Measurements from ENCODE around the gene METTL15. TPM values are rescaled to one million over a fixed set of nuclear protein-coding genes. Genes with fewer than 3 reads are reported as not detected.
"Not testable (repeated sequence)": the region's sequence is repeated elsewhere in the genome, so short reads cannot be mapped to it uniquely, and the experiment has no call there.

The METTL15 gene, protein sequence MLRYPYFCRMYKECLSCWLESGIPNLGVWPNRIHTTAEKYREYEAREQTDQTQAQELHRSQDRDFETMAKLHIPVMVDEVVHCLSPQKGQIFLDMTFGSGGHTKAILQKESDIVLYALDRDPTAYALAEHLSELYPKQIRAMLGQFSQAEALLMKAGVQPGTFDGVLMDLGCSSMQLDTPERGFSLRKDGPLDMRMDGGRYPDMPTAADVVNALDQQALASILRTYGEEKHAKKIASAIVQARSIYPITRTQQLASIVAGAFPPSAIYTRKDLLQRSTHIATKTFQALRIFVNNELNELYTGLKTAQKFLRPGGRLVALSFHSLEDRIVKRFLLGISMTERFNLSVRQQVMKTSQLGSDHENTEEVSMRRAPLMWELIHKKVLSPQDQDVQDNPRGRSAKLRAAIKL
- 22.9 TPM for total RNA-seq

DNA sequence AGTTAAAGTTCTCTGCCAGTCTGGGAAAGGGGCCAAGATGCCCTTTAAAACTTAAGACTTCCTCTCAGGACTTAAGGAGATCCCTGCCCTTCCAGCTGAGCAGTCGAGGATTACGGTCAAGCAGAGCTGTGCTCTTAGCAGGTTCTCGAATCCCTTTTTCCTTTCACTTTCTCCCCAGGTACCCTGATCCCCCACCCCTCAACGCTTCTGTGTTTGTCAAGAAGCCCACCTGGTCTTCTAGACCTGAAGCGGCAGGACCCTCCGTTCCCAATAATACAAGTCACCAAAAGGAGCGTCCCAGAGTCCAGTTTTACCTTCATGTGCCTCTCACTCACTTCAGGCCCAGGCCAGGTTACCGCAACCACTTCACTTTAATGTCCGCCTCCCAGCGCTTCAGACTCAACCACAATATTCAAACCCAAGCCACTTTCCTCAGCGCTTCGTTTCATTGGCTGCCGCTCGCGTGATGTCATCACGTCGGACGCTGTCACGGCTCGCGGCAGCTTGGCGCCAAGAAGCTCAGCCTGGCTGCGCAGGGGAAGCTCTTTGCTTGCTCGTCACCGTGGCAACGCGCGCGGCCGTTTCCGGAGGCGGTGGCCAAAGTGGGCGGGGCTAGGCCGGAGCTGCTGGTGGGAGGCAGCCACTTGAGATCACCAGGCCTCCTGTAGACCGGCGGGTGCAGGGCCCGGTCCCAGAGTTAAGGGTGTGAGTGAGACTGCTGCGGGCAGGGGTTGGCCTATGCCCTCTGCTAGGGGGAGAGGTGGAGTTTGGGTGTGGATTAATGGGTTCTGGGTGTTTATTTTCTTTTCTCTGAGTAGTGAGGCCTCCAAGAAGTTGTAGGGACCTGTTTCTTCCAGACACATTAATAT, at the start of gene METTL15, which contains the start of gene KIF18A:
Gene METTL15, plus strand, starts transcription at position 639 of the 869 bp plus-strand sequence. CDS start 4,947 bp downstream, outside the sequence.
Gene KIF18A, minus strand, starts transcription at position 407 of the 869 bp plus-strand sequence. CDS start 10,209 bp downstream, outside the sequence.
- peak; percentile 97 for DNase-seq

DNA sequence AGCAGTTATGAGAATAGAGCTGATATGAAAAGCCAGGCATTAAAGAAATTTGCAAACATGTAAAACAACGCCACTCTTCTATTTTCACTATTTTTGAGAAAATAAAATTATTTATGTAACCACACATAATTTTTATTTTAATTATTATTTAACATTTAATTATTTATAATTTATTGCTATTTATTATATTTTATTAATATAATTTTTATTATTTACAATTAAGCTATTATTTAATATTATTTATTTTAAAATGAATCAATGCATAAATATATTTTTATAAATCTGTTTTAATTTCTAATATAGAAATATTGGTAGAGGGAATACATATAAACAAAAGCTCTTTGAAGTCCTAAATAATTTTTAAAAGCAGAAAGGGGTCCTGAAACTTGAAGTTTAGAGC, 36.9 kb upstream of the METTL15 start:
- no peak for DNase-seq

DNA sequence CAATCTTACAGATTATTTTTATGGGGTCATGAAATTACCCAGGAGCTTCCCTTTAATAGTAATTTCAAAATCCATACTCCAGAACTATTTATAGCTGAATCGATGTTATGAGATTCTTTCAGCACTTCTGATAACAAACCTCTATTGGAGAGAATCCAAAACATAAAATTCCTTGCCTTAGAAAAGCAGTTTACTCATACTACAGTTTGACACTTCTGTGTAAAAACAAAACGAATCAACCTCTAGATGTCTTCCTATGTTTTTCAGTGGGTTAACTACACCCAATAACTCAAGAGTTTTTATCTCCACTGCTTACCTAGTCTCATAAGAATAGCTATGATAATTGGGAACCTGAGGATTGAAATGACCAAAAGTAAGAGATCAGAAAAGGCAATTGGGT, 35.9 kb upstream of the METTL15 start:
- DNase-seq: no peak

DNA sequence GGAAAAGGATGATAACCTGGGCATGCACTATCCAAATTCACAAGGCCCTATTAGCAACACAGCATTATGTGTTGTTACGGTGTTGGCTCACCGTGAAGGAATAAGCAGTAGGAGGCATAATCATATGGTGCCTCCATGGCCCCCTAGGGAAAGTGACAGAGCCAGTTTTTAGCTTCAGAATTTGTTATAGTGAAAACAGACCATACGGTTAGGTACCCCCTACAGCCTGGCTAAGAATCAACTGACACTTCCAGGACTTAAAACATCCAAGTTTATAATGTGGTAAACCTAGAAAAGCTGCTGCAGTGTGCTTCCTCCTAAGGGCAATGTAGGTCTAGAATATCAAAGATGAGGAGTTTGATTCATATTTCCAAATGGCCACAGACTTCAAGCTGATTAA, 30.7 kb upstream of the METTL15 start:
- DNase-seq: no peak

DNA sequence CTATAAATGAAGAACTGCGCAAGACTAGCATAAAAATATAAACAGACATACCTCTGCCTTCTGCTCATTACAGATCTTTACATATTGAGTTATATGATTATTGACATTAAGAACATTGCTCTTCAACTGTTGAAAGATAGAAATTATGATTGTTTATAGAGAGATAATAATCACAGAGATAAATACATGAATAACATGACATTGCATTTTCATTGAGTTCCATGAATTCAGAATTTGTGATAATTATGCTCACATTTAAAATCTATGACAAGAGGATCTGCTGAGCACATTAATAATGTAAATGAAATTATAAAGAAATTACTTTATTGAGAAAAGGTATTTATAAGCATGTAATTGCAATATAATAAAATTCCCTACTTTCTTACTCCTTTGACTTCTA, 25.1 kb upstream of the METTL15 start:
- DNase-seq: no peak

DNA sequence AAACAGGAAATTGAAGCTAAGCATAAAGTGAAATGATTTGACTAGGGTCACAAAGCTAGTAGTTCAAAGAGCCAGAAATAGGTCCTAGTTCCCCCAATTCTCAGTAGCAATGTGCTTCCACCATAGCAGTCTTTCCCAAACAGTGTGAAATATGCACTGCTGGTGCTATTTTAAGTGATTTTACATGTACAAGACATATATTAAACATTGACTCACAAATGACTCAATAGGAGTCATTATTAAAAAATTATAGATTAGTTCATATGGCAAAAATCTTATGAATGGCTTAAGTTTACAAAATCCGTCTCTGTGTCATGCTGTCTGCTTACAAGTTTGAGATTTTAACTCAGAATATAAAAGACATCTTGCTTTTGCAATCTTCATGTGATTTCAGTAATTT, 21.6 kb upstream of the METTL15 start:
- DNase-seq: no peak

DNA sequence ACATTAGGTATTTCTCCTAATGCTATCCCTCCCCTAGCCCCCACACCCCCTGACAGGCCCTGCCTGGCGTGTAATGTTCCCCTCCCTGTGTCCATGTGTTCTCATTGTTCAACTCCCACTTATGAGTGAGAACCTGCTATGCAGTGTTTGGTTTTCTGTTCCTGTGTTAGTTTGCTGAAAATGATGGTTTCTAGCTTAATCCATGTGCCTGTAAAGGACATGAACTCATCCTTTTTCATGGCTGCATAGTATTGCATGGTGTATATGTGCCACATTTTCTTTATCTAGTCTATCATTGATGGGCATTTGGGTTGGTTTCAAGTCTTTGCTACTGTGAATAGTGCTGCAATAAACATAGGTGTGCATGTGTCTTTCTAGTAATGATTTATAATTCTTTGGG, 21.0 kb upstream of the METTL15 start:
- DNase-seq: not testable (repeated sequence)

DNA sequence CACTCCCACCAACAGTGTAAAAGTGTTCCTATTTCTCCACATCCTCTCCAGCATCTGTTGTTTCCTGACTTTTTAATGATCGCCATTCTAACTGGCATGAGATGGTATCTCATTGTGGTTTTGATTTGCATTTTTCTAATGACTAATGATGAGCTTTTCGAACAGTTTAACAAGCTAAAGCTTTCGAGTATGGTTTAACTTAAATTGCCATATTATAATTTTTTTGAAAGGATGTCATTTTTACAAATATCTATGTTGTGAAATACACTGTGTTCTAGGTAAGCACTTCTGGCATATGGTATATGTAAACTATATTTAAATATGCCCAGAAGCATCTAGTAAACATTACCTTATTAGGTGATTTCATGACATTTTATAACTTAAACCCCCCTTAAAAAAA, 20.5 kb upstream of the METTL15 start:
- not testable (repeated sequence) for DNase-seq

DNA sequence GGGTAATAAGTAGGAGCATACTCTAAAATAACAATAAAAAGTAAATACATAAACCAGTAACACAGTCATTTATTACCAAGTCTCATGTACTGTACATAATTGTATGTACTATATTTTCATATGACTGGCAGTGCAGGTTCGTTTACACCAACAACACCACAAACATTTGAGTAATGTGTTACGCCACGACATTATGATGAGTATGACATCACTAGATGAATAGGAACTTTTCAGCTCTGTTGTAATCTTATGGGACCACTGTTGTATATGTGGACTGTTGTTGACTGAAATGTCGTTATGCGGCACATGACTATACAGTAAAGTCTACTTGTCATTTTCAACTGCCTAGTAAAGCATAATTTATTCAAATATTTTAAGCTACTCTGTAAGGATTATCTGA, 18.8 kb upstream of the METTL15 start:
- no peak for DNase-seq

DNA sequence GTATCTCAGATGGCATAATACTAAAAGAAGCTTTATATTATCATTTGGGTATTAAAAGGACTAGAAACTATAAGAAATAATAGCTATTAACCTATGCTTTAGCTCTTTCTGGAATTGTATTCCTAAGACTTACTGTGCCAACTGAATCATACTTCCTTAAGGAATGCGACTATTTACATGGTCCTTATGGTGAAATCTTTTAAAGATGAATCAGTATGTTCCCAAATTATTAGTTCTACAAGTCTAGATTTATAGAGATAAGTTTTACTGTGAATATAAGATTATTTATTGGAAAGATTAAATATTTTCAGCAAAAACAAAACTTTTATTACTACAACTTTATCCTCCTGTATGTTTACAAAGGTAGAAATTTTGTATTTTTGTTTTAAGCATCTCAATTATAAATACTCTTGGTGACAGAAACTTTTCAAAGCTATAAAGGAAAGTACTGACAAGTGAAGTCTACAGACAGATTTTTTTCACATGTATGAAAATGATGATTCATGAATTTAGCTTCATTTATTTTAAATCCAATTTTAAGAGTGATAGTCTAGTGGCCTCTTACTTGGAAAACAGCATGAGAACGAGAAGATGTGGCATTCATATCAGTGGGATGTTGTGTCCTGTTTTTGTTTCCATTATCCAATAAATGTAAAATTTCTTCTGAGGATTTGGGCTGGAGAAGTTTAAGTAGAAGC, 18.0 kb upstream of the METTL15 start:
- DNase-seq: no peak

DNA sequence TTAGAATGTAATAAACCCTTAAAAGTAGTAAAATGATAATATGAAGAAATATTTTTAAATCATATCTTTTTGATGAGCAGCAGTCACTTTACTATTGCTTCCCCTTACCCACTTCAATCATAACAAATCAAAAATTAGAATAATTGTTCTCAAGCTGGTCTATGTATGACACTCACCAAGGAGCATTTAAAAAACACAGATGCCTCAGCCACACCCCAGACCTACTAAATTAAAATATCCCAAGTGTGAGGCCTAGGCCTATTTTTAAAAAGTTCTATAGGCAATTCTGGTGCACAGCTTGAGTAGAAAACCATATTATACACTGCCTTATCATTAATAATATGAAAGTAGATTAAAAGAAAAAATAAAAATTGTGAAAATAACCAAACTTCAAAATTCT, 15.4 kb upstream of the METTL15 start:
- DNase-seq: no peak

DNA sequence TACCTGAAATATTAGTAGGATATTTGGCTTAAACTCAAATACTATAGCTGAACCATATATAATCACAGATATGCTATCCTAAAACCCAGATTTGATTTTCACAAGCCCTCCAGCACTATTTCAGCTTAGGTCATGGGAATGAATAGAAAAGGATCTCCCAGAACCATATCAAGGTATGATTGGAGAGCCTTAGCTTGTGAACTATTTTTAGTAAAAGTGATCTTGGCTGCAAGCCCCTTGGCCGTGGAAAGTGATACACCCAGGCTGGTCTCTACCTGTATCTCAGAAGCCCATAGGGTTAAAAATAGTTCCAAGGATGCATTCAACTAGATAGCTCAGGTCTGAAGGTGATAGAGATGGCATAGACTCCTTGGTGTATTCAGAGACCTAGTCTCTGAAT, 9.9 kb upstream of the METTL15 start:
- DNase-seq: no peak

DNA sequence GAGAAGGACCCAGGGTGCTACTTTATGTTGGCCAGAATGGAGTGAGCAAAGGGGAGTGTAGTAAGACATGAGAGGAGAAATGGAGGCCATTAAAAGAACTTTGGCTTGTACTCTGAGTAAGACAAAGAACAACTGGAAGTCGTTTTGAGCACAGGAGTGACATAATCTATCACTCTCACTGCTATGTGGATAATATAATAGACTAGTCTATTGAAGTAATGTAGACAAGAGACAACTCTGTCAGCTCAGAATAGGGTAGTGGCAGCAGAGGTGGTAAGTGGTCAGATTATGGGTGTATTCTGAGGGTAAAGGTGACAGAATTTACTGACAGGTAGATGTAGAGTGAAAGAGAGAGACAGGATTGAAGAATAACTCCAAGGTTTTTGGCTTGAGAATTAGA, 8.5 kb upstream of the METTL15 start:
- no peak for DNase-seq

DNA sequence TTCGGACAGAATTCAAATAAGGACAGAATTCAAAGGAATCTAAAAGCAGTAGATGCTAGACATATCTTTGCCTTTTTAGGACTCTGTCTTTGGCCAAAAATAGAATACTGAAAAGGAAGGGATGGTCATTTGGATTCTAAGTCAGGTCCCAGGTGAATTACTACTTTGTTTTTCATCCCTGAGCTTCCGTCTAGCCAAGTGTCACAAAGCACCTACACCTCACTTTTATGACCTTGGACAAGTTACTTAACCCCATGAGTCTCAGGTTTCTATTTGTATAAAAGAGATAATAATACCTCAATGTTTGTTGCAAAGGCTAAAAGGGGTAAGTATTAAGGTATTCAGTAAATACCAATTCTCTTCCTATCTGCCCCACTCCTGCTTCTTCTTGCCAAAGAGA, 7.5 kb upstream of the METTL15 start:
- DNase-seq: no peak

DNA sequence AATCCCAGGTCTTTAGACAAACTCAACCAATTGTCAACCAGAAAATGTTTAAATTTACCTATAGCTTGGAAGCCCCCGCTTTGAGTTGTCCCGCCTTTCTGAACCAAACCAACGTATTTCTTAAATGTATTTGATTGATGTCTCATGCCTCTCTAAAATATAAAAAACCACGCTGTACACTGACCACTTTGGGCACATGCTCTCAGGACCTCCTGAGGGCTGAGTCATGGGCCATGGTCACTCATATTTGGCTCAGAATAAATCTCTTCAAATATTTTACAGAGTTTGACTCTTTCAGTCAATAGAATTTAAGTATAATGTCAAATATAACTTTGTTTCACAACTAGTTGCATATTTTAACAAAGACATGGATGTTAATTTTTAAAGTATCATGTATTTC, 5.9 kb upstream of the METTL15 start:
- not testable (repeated sequence) for DNase-seq

DNA sequence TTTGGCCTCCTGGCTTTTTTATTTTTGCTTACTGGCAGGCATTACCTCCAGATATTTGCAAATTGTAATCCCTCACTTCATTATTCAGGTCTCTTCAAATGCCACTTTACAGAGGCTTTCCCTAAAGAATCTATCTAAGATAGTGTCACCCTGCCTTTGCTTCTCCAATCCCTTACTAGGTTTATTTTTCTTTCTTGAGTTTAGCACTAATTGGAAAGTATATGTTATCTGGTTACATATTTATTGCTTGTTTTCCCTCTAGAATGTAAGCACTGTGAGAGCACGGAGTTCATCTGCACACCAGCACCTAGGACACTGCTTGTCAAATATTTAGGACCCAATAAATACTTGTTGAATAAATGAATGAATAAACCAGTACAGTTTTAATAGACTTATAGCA, 3.8 kb upstream of the METTL15 start:
- no peak for DNase-seq

DNA sequence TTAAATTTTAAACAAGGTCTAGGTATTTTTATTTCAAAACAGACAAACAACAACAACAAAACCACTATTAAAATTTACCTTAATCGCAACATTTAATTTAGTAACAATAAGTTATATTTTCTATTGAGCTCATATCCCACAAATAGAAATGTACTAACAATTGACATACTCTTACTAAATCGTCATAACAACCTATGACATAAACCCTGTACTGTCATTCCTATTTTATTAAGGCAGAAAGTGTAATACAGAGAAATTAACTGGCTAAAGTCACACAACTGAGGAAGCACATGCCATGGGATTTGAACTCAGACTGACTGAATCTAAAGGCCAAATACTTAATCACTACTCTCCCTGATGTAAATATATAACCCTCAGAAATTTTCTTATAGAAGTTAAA, 3.2 kb upstream of the METTL15 start:
- DNase-seq: no peak

DNA sequence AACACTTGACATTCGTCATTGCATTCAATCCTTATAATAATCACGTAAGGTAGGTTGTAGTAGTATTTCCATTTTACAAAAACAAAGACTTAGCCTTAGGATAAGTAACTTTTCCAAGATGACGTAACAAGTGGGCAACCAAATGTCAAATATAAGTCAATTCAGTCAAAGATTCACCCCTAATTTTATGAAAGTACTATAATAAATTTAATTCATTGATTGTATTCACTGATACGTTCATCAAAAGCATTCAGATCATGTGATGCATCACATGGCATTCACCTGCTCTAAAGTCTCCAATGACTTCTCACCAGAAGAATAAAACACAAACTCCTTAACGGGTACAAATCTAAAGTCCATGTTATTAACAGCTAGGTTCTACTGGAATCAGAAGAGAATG, 2.3 kb upstream of the METTL15 start:
- no peak for DNase-seq

DNA sequence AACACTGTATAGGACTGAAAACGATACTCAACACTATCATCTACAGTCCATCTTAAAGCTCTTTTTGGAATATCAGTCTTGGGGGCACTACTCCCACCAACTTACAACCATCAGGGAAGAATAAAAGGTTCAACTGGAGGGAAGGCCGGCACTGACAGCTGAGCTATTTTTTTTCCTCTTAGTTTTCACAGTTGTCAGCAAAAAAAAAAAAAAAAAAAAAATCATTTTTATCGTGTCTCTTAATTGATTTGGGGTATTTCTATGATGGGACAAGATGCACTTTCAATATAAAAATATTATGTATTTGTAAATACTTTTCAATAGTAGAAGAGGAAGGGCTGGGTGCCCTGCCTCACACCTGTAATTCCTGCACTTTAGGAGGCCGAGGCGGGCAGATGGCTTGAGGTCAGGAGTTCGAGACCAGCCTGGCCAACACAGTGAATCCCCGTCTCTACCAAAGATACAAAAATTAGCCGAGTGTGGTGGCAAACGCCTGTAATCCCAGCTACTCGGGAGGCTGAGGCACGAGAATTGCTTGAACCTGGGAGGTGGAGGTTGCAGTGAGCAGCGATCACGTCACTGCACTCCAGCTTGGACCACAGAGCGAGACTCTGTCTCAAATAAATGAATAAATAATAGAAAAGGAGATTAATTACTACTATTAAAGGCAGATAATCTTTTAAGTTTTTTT, 1.7 kb upstream of the METTL15 start:
- no peak for DNase-seq

DNA sequence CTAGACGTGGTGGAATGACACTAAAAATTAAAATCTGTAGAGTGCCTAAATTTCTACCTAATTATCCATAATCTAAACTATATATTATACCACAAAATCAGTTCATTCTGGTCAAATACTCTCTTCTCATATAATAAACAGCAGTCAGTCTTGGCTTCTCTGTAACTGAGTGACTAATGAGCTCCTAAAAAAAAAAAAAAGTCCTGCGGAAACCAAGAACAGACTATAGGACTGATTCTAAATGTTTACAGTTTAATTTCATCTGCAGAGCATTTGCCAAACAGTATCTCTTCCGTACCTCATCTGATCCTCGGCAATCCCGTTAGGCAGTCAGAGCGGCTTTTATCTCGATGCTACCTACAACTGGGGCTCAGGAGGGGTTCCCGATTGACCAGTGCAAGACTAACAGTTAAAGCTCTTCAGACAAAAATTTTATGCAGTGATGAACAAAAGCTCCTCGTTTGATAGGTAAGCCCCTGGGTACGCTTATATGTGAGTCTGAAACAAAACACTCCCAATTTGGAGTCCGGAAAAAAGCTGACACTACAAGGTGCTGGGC, 918 bp upstream of the METTL15 start:
- DNase-seq: peak; percentile 45

DNA sequence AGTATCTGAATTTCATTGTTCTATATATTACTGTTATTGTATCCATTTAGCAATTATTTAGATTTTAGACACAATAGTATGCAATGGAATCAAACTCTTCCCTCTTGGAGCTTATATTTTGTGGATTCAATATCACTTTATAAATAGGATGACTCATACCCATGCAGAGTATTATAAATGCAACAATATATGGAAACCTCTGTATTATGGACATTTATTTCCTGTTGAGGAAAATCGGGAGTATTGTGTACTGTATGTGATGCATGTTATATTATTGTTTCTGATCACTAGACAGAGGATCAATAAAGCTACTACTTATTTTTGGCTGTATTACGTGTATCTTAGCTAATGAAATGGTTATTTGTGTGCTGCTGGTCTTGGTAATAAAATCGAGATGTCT, 770 bp downstream of the METTL15 start:
- DNase-seq: peak; percentile 48
